ENCODE measurements around the gene DNAJC27.

Gene DNAJC27

GRCh38 chr2:24908461-24908901 lies 63.3 kb downstream of the DNAJC27 start:
- no peak for DNase-seq (ENCODE audit: low read depth in 2 of 2, low spot score in 1 of 2)

GRCh38 chr2:24907116-24907515 lies 64.6 kb downstream of the DNAJC27 start:
- no peak for DNase-seq (ENCODE audit: low read depth in 2 of 2, low spot score in 1 of 2)

- DNase-seq (ENCODE audit: low read depth in 2 of 2, low spot score in 1 of 2): no peak
Measured at GRCh38 chr2:24906466-24906865, 65.3 kb downstream of the DNAJC27 start.

GRCh38 chr2:24903161-24904103 lies 68.3 kb downstream of the DNAJC27 start:
- DNase-seq (ENCODE audit: low read depth in 2 of 2, low spot score in 1 of 2): no peak

- no peak for DNase-seq (ENCODE audit: low read depth in 2 of 2, low spot score in 1 of 2)
Measured at GRCh38 chr2:24899361-24899910, 72.3 kb downstream of the DNAJC27 start.

GRCh38 chr2:24898122-24899109 lies 73.3 kb downstream of the DNAJC27 start:
- no peak for DNase-seq (ENCODE audit: low read depth in 2 of 2, low spot score in 1 of 2)

GRCh38 chr2:24894750-24895149 lies 77.0 kb downstream of the DNAJC27 start:
- DNase-seq (ENCODE audit: low read depth in 2 of 2, low spot score in 1 of 2): no peak

GRCh38 chr2:24893934-24894333 lies 77.8 kb downstream of the DNAJC27 start:
- DNase-seq (ENCODE audit: low read depth in 2 of 2, low spot score in 1 of 2): no peak

Data from stimulated activated CD8-positive, alpha-beta memory T cell treated with anti-CD3 and anti-CD28 coated beads, Interleukin-4, amount 100 ng/mL, for 4 hours (primary cell).